Stimulated activated CD4-positive, alpha-beta T cell treated with anti-CD3 and anti-CD28 coated beads, Interleukin-1b, Interleukin-23, amount 100 ng/mL, for 48 hours (primary cell): ENCODE results near the gene SDS.

Source experiments
- DNase-seq: peaks from one replicate; pipeline ENCODE4 v3.0.0-alpha.2; 2020

SDS gene

GRCh38 chr12:113403435-113404415 is at the start of gene SDS:
Gene SDS, minus strand, starts transcription at chr12:113403887. Its CDS starts 4,179 bp downstream, at chr12:113399708.
- DNase-seq = no peak

- DNase-seq = no peak
Observed at GRCh38 chr12:113453330-113453729, 49.6 kb upstream of the SDS start.

GRCh38 chr12:113452458-113452857 is 48.8 kb upstream of the SDS start:
- DNase-seq = no peak

- no peak for DNase-seq
Observed at GRCh38 chr12:113449839-113450238, 46.2 kb upstream of the SDS start.

GRCh38 chr12:113449299-113449698 is 45.6 kb upstream of the SDS start:
- no peak for DNase-seq

GRCh38 chr12:113448873-113449272 is 45.2 kb upstream of the SDS start:
- DNase-seq = no peak

GRCh38 chr12:113445544-113446171 is 42.0 kb upstream of the SDS start:
- no peak for DNase-seq

- DNase-seq = no peak
Observed at GRCh38 chr12:113443030-113443539, 39.4 kb upstream of the SDS start.

GRCh38 chr12:113440947-113441782 is 37.5 kb upstream of the SDS start:
- no peak for DNase-seq

GRCh38 chr12:113440336-113440735 is 36.6 kb upstream of the SDS start:
- DNase-seq = no peak

- no peak for DNase-seq
Observed at GRCh38 chr12:113439606-113440030, 35.9 kb upstream of the SDS start.

GRCh38 chr12:113439301-113439597 is 35.6 kb upstream of the SDS start:
- no peak for DNase-seq

GRCh38 chr12:113438523-113439300 is 35.0 kb upstream of the SDS start:
- no peak for DNase-seq

- DNase-seq = no peak
Observed at GRCh38 chr12:113437729-113438100, 34.0 kb upstream of the SDS start.

GRCh38 chr12:113436993-113437728 is 33.5 kb upstream of the SDS start:
- DNase-seq = no peak

- no peak for DNase-seq
Observed at GRCh38 chr12:113436586-113436985, 32.9 kb upstream of the SDS start.

GRCh38 chr12:113435367-113435766 is 31.7 kb upstream of the SDS start:
- DNase-seq = no peak

- no peak for DNase-seq
Observed at GRCh38 chr12:113432986-113433385, 29.3 kb upstream of the SDS start.

GRCh38 chr12:113428482-113428881 is 24.8 kb upstream of the SDS start:
- no peak for DNase-seq

- no peak for DNase-seq
Observed at GRCh38 chr12:113427882-113428281, 24.2 kb upstream of the SDS start.

- DNase-seq = no peak
Observed at GRCh38 chr12:113425960-113426453, 22.3 kb upstream of the SDS start.
